HepG2 (cell line): ENCODE data around the gene COQ5. TPM values are rescaled to one million over a fixed set of nuclear protein-coding genes. Genes with fewer than 3 reads are reported as not detected.

Experiments used
- IKZF1 ChIP-seq: fragments of 450-650 bp; IDR thresholded peaks from 2 replicates; pipeline ENCODE4 v1.7.1; 2016
- SMARCC2 ChIP-seq: fragments of 450-650 bp; IDR thresholded peaks from 2 replicates; pipeline ENCODE4 v1.6.1; 2017; ENCODE audit warnings: antibody characterized with exemption, mild to moderate bottlenecking
- SNRNP70 ChIP-seq: fragments of 200-400 bp; formaldehyde crosslinking; IDR thresholded peaks from 2 replicates; pipeline ENCODE4 v1.6.1; 2017; ENCODE audit warnings: mild to moderate bottlenecking, low read depth, low read length, moderate library complexity
- TBP ChIP-seq: sonication (generic); formaldehyde crosslinking; IDR thresholded peaks from 2 replicates; pipeline ENCODE4 v1.5.0; 2020; ENCODE audit warnings: missing genetic modification reagents
- ZBTB49 ChIP-seq: sonication (generic); formaldehyde crosslinking; IDR thresholded peaks from 2 replicates; pipeline ENCODE4 v1.4.0; 2020; ENCODE audit warnings: missing genetic modification reagents, borderline replicate concordance
- ZHX2 ChIP-seq, 2 experiments: sonication (generic) in 1 of 2; formaldehyde crosslinking in 1 of 2; IDR thresholded peaks; 2 replicates each; pipeline versions ENCODE4 v1.6.1 to v1.9.0; 2014 to 2022; ENCODE audit warnings: antibody characterized with exemption in 1 of 2, borderline replicate concordance in 1 of 2, inconsistent platforms in 1 of 2, low read depth in 1 of 2, missing genetic modification reagents in 1 of 2
- ZNF512B ChIP-seq: sonication (generic); formaldehyde crosslinking; IDR thresholded peaks from 2 replicates; pipeline ENCODE4 v1.5.1; 2020; ENCODE audit warnings: missing genetic modification reagents, mild to moderate bottlenecking, borderline replicate concordance
- ZNF572 ChIP-seq: sonication (generic); formaldehyde crosslinking; IDR thresholded peaks from 2 replicates; pipeline ENCODE4 v1.5.1; 2020; ENCODE audit warnings: mild to moderate bottlenecking, missing genetic modification reagents
- ZNF782 ChIP-seq: sonication (generic); formaldehyde crosslinking; IDR thresholded peaks from 2 replicates; pipeline ENCODE4 v1.4.0; 2020; ENCODE audit warnings: missing genetic modification reagents, mild to moderate bottlenecking, borderline replicate concordance
- polyA plus RNA-seq, 8 experiments: library from polyadenylated mRNA; depleted of rRNA in 3 of 8; stranded (reverse) in 7 of 8; unstranded in 1 of 8; fragments of >200 nt; fragmentation: Illumina TruSeq in 4 of 8; extraction: Trizol in 4 of 8; gene quantifications; 2 replicates each; pipeline versions ENCODE4 v1.2.1 to v1.2.3, GENCODE V29; 2011 to 2016; ENCODE audit warnings: low read depth in 4 of 8, missing spikeins in 1 of 8, mixed read lengths in 1 of 8; ENCODE audit not compliant: insufficient read depth in 1 of 8
- total RNA-seq, 5 experiments: library from RNA; depleted of rRNA; stranded (reverse); fragments of >200 nt; fragmentation: Illumina TruSeq; extraction: Trizol; gene quantifications; 2 replicates each; pipeline ENCODE4 v1.2.3, GENCODE V29; 2016; ENCODE audit warnings: low read depth in 1 of 5
- TF ChIP-seq, protein P1 (sequence below): sonication (generic); formaldehyde crosslinking; conservative IDR thresholded peaks from 2 replicates; pipeline ENCODE4 v1.4.0; 2020; ENCODE audit warnings: missing genetic modification reagents
- TF ChIP-seq, protein P2 (sequence below): sonication (generic); formaldehyde crosslinking; IDR thresholded peaks from 2 replicates; pipeline ENCODE4 v1.4.0; 2020; ENCODE audit warnings: missing genetic modification reagents

COQ5 gene
- total and polyA plus RNA-seq, 2 of the 13 experiments (the other 11 are each of a cell fraction or from before 2014, with no cell fraction given) = 36.4 to 41.5 TPM

DNA sequence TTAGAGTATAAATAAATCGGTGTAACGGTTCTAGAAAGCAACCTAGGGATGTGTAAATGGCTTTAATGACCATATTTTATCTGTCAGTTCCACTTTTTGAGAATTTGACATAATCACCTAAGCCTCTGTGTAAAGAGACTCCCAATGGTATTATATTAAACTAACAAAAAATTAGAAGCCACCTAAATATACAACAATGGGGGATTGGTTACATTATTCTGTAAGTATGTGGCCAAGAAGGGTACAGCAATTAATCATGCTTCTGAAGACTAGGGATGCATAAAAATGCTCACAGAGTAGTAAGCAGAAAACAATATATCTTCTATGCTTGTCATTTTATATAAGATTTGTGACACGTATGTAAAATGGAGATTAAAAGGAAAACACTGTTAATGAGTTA, 15.7 kb upstream of the COQ5 start (continued):
- no peak for TF ChIP-seq ZNF512B (CRISPR knock-in tag)
- TF ChIP-seq ZNF782 (CRISPR knock-in tag) = no peak
- no peak for TF ChIP-seq ZNF572 (CRISPR knock-in tag)
- TF ChIP-seq, protein P1, sequence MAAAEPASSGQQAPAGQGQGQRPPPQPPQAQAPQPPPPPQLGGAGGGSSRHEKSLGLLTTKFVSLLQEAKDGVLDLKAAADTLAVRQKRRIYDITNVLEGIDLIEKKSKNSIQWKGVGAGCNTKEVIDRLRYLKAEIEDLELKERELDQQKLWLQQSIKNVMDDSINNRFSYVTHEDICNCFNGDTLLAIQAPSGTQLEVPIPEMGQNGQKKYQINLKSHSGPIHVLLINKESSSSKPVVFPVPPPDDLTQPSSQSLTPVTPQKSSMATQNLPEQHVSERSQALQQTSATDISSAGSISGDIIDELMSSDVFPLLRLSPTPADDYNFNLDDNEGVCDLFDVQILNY (CRISPR knock-in tag) = no peak
- no peak for TF ChIP-seq SNRNP70
- no peak for TF ChIP-seq ZBTB49 (CRISPR knock-in tag)
- no peak for TF ChIP-seq IKZF1
- TF ChIP-seq, protein P2, sequence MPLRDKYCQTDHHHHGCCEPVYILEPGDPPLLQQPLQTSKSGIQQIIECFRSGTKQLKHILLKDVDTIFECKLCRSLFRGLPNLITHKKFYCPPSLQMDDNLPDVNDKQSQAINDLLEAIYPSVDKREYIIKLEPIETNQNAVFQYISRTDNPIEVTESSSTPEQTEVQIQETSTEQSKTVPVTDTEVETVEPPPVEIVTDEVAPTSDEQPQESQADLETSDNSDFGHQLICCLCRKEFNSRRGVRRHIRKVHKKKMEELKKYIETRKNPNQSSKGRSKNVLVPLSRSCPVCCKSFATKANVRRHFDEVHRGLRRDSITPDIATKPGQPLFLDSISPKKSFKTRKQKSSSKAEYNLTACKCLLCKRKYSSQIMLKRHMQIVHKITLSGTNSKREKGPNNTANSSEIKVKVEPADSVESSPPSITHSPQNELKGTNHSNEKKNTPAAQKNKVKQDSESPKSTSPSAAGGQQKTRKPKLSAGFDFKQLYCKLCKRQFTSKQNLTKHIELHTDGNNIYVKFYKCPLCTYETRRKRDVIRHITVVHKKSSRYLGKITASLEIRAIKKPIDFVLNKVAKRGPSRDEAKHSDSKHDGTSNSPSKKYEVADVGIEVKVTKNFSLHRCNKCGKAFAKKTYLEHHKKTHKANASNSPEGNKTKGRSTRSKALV (CRISPR knock-in tag) = no peak
- no peak for TF ChIP-seq ZHX2 (IDR thresholded peaks at IDR 0.05; ENCODE audit: low read depth)
- no peak for TF ChIP-seq ZHX2 (CRISPR knock-in tag; IDR thresholded peaks at IDR 0.05; ENCODE audit: borderline replicate concordance)
- no peak for TF ChIP-seq SMARCC2
- TF ChIP-seq TBP (CRISPR knock-in tag) = no peak
- TF ChIP-seq, all 625 proteins: peak for 0
